OCI-LY1 (cell line): ENCODE results near the gene TBC1D30.

Experiments used
- EZH2 ChIP-seq: fragments of 200-600 bp; sonication (generic), shearing (Covaris generic); IDR thresholded peaks from 2 replicates; pipeline ENCODE4 v1.8.0; 2017; ENCODE audit warnings: borderline replicate concordance, mixed run types, mild to moderate bottlenecking, antibody characterized with exemption, low read length, moderate library complexity, mixed read lengths
- TF ChIP-seq, protein P1 (sequence below): fragments of 200-600 bp; sonication (generic), shearing (Covaris generic); IDR thresholded peaks from 2 replicates; pipeline ENCODE4 v1.5.1; 2017; ENCODE audit warnings: mild to moderate bottlenecking, antibody characterized with exemption, low read length, moderate library complexity, mixed read lengths

DNA sequence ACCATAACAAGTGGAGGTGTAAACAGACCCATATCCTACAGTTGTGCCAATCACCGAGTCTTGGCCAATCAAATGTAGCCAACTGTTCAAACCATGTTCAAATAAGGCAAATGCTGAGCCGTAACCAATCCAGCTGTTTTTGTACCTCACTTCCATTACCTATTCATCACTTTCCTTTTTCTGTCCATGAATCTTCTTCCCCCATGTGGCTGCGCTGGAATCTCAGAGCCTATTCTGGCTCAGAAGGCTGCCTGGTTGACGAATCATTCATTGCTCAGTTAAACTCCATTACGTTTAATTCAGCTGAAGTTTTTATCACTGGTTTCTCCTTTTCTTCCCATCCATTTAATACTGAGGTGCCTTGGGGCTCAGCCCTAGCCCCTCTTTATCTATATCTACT lies 71.1 kb downstream of the TBC1D30 start:
- TF ChIP-seq, protein P1, sequence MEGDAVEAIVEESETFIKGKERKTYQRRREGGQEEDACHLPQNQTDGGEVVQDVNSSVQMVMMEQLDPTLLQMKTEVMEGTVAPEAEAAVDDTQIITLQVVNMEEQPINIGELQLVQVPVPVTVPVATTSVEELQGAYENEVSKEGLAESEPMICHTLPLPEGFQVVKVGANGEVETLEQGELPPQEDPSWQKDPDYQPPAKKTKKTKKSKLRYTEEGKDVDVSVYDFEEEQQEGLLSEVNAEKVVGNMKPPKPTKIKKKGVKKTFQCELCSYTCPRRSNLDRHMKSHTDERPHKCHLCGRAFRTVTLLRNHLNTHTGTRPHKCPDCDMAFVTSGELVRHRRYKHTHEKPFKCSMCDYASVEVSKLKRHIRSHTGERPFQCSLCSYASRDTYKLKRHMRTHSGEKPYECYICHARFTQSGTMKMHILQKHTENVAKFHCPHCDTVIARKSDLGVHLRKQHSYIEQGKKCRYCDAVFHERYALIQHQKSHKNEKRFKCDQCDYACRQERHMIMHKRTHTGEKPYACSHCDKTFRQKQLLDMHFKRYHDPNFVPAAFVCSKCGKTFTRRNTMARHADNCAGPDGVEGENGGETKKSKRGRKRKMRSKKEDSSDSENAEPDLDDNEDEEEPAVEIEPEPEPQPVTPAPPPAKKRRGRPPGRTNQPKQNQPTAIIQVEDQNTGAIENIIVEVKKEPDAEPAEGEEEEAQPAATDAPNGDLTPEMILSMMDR, result no peak
- no peak for TF ChIP-seq EZH2
